OCI-LY1 (cell line): ENCODE measurements around the gene RMND5B.

ENCODE experiments used
- H2AFZ ChIP-seq: fragments of 200-600 bp; sonication (generic), shearing (Covaris generic); 2 replicates; pipeline ENCODE4 v1.6.0; 2014; ENCODE audit warnings: antibody characterized with exemption, mild to moderate bottlenecking, low read length
- H3F3A ChIP-seq: fragments of 200-600 bp; sonication (generic), shearing (Covaris generic); 2 replicates; pipeline ENCODE4 v1.6.0; 2014; ENCODE audit warnings: mild to moderate bottlenecking, antibody characterized with exemption, low read length, moderate library complexity; ENCODE audit not compliant: insufficient read depth
- H3K27ac ChIP-seq: fragments of 200-600 bp; sonication (generic); 2 replicates; pipeline ENCODE4 v1.5.1; 2014; ENCODE audit warnings: low read length, mixed run types, mild to moderate bottlenecking, low read depth; ENCODE audit not compliant: poor library complexity, severe bottlenecking
- H3K27me3 ChIP-seq: fragments of 200-600 bp; sonication (generic); 2 replicates; pipeline ENCODE4 v1.6.0; 2014; ENCODE audit warnings: antibody characterized with exemption, mild to moderate bottlenecking, low read length, moderate library complexity; ENCODE audit not compliant: insufficient read depth
- H3K36me3 ChIP-seq: fragments of 200-600 bp; sonication (generic); 2 replicates; pipeline ENCODE4 v1.6.1; 2014; ENCODE audit warnings: mild to moderate bottlenecking, antibody characterized with exemption, low read length, moderate library complexity, mixed read lengths; ENCODE audit not compliant: insufficient read depth
- H3K4me1 ChIP-seq: fragments of 200-600 bp; sonication (generic); 2 replicates; pipeline ENCODE4 v1.5.1; 2014; ENCODE audit warnings: mild to moderate bottlenecking, low read length, moderate library complexity; ENCODE audit not compliant: insufficient read depth, severe bottlenecking
- H3K4me2 ChIP-seq: fragments of 200-600 bp; sonication (generic), shearing (Covaris generic); 2 replicates; pipeline ENCODE4 v1.6.1; 2014; ENCODE audit warnings: low read length
- H3K4me3 ChIP-seq: fragments of 200-600 bp; sonication (generic); 2 replicates; pipeline ENCODE4 v1.5.1; 2014; ENCODE audit warnings: low read length, low read depth, mild to moderate bottlenecking, mixed read lengths; ENCODE audit not compliant: poor library complexity, severe bottlenecking
- H3K79me2 ChIP-seq: fragments of 200-600 bp; shearing (Covaris generic); 2 replicates; pipeline ENCODE4 v1.6.1; 2016; ENCODE audit warnings: mixed run types, low read length, mixed read lengths; ENCODE audit not compliant: insufficient read depth
- H3K9ac ChIP-seq: fragments of 200-600 bp; sonication (generic), shearing (Covaris generic); 2 replicates; pipeline ENCODE4 v1.6.1; 2014; ENCODE audit warnings: mild to moderate bottlenecking, low read length, mixed read lengths
- H3K9me2 ChIP-seq: fragments of 200-600 bp; sonication (generic), shearing (Covaris generic); 2 replicates; pipeline ENCODE4 v1.6.1; 2014; ENCODE audit warnings: low read depth, mild to moderate bottlenecking, low read length, mixed read lengths
- H3K9me3 ChIP-seq: fragments of 200-600 bp; shearing (Covaris generic); 2 replicates; pipeline ENCODE4 v1.6.1; 2014; ENCODE audit warnings: low read length, mixed read lengths
- H4K20me1 ChIP-seq: fragments of 200-600 bp; sonication (generic), shearing (Covaris generic); 2 replicates; pipeline ENCODE4 v1.6.0; 2016; ENCODE audit warnings: mild to moderate bottlenecking, low read length; ENCODE audit not compliant: insufficient read depth
- EZH2 ChIP-seq: fragments of 200-600 bp; sonication (generic), shearing (Covaris generic); IDR thresholded peaks from 2 replicates; pipeline ENCODE4 v1.8.0; 2017; ENCODE audit warnings: borderline replicate concordance, mixed run types, mild to moderate bottlenecking, antibody characterized with exemption, low read length, moderate library complexity, mixed read lengths
- TF ChIP-seq, protein P1 (sequence below): fragments of 200-600 bp; sonication (generic), shearing (Covaris generic); IDR thresholded peaks from 2 replicates; pipeline ENCODE4 v1.5.1; 2017; ENCODE audit warnings: mild to moderate bottlenecking, antibody characterized with exemption, low read length, moderate library complexity, mixed read lengths

RMND5B gene

DNA sequence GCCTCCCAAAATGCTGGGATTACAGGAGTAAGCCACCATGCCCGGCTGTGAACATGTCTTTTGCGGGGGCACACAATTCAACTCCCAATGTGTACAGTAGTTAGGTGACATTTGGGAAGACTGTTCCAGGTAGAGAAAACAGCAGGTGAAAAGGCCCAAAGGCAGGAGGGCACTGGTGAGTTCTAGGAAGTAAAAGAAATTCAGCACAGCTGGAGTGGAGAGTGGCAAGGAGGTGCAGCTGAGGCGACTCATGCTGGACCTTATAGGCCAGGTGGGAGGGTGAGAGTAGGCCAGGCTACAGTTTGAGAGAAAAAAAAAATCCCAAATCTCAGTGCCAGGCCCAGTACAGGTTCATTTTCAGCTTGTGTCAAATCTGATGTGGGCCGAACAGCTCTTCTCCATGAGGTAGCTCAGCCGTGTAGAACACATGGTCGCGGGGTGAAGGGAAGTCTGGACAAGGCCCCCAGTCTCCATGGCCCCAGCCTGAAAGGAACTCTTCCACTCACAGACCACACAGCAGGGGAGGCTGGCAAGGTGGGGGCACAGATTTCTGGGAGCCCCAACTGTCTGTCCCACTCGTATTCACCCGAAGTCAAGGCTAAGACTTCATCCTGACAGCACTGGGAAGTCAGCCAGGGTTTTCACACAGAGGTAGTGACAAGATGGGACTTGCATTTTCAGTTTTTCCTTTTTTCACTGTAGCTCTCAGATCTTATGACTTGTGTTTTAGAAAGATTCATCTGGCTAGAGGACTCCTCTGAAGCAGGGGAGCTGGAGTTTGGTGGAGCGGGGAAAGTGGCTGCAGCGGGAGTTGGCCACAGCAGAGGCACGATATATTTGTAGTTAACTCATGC lies 69.0 kb downstream of the RMND5B start:
- Histone ChIP-seq H4K20me1 (no peaks in the 10 kb centered on the region), H3K9ac (no peak overlapping the region), H3K9me2 (no peaks in the 10 kb centered on the region), H3K4me3 (no peak overlapping the region), H3K27ac (no peak overlapping the region), H2AFZ (no peak overlapping the region), H3K27me3 (no peaks in the 10 kb centered on the region), H3K4me2 (no peak overlapping the region), H3K4me1 (no peaks in the 10 kb centered on the region), H3F3A (no peaks in the 10 kb centered on the region), H3K9me3 (no peaks in the 10 kb centered on the region), H3K79me2 (peaks cover 4% of the 10 kb centered on the region; the same call in 1 of the 2 replicates), H3K36me3 (no peaks in the 10 kb centered on the region)
- TF ChIP-seq, protein P1, sequence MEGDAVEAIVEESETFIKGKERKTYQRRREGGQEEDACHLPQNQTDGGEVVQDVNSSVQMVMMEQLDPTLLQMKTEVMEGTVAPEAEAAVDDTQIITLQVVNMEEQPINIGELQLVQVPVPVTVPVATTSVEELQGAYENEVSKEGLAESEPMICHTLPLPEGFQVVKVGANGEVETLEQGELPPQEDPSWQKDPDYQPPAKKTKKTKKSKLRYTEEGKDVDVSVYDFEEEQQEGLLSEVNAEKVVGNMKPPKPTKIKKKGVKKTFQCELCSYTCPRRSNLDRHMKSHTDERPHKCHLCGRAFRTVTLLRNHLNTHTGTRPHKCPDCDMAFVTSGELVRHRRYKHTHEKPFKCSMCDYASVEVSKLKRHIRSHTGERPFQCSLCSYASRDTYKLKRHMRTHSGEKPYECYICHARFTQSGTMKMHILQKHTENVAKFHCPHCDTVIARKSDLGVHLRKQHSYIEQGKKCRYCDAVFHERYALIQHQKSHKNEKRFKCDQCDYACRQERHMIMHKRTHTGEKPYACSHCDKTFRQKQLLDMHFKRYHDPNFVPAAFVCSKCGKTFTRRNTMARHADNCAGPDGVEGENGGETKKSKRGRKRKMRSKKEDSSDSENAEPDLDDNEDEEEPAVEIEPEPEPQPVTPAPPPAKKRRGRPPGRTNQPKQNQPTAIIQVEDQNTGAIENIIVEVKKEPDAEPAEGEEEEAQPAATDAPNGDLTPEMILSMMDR: no peak
- TF ChIP-seq EZH2: no peak
